Stimulated activated CD8-positive, alpha-beta memory T cell treated with anti-CD3 and anti-CD28 coated beads, Interleukin-7, amount 100 ng/mL, for 1 hour (primary cell): ENCODE results near the gene MYB.
A peak's percentile ranks its signal among the peaks of the same experiment; 100 is the strongest.
"Not testable (repeated sequence)": the region's sequence is repeated elsewhere in the genome, so short reads cannot be mapped to it uniquely, and the experiment has no call there.

ENCODE experiments used
- DNase-seq, 2 donors: peaks; one replicate each; pipeline ENCODE4 v3.0.0-alpha.2; 2020; ENCODE audit warnings: low read depth in 2 of 2

MYB gene

GRCh38 chr6:135180542-135181332 lies at the start of gene MYB:
TSS of gene MYB (plus strand) at chr6:135181308. CDS start at chr6:135181514, 206 bp downstream.
- peak in 1 of 2 donors; percentile 49 for DNase-seq

DNA sequence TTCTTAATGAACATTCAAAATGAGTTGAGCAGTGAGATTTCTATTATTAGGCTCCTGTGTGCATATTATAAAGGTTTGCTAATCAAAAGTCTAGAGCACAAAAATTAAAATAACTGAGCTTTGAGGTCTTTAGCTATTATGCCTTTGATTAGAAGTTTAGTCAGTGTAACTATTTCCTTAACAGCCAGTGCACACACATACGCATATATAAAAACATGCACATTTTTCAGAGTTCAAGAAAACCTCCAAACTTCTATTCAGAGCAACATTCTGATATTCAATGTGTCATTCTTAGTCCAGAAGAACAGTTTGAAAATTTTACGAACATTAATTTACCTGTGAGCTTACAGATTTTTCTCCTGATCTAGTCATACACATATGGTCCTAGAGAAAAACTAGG lies 48.3 kb upstream of the MYB start:
- no peak for DNase-seq

GRCh38 chr6:135135835-135136234 lies 45.3 kb upstream of the MYB start:
- DNase-seq, result no peak

- DNase-seq, result no peak
Observed at GRCh38 chr6:135137826-135138225, 43.3 kb upstream of the MYB start.

DNA sequence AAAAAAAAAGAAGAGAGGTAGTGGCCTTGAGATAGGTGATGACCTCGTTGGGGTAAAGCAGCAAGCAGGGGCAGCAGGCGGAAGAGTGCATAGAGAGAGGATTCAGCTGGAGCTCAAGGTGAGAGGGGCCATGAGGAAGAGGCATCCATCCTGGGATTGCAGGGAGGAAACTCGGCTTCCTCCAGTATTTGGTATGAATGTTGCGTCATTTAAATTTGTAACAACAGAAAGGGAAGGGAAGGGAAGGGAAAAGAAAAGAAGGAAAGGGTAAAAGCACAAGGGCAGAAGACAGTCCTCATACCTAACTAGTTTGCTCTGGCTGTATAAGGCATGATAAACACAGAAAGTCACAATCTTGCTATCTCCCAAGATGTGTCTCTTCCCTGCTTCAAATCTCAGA lies 39.9 kb upstream of the MYB start:
- no peak for DNase-seq

GRCh38 chr6:135141728-135142127 lies 39.4 kb upstream of the MYB start:
- DNase-seq, result no peak

DNA sequence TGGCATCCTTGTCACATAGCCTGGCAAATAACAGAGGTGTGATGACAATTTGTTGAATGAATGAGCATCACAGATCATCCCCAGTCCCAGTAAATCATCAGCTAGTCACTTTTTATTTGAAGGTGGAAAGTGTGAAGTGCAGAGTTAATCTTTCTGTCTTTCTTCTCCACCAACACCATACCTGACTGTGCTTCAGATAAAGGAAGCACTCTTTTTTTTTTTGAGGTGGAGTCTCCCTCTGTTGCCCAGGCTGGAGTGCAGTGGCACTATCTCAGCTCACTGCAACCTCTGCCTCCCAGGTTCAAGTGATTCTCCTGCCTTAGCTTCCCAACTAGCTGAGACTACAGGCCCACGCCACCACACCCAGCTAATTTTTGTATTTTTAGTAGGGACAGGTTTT lies 38.9 kb upstream of the MYB start:
- DNase-seq, result not testable (repeated sequence)

- DNase-seq, result no peak
Observed at GRCh38 chr6:135144673-135145062, 36.4 kb upstream of the MYB start.

DNA sequence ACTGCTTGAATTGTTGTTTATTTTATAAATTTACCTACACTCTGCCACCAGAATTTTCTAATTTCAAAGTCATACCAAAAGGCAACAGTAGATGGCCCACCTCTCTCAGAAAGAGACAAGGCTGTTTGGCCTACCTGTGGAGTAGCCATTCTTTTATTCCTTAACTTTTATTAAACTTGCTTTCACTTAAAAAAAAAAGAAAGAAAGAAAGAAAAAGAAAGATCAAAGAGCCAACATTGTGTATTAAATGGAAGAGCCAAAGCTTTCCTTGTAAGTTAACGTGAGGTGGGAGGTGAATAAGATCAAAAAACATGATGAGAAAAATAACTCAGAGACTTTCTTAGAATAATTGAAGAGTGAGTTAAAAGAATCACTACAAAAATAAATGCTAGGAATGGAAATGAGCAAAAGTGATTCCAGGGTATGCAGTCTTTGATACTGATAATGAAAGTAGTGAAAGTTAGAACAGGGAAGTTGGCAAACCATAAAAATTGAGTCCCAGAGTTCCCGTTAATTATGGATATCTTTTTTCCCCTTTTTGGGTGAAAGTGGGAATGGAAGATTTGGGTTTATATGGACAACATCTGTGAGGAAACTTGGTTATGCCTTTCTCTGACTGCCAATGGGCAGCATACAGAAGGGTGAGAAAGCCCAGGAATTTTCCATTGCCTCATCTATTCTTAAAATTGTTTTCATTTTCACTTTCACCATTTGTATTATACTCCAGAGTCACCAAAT lies 35.9 kb upstream of the MYB start:
- no peak for DNase-seq

GRCh38 chr6:135146162-135146934 lies 34.8 kb upstream of the MYB start:
- DNase-seq, result no peak

GRCh38 chr6:135147637-135148592 lies 33.2 kb upstream of the MYB start:
- DNase-seq, result no peak

DNA sequence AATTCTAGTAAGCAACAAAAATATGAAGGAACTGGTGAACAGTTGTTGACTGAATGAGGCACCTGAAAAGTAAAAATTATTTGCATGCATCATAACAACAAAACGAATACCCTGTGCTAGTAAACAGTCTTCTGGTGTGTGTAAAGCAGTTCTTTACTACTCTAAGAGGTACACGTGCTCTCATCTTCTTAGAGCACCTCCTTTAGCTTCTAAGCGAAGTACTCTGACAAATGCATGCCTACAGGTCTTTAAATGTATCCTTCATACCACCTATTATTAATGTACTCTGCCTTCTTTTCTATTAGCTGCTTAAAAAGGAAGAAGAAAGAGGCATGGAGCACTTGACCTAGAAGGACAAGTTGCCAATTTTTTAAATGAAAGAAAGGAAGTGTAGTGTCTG lies 32.2 kb upstream of the MYB start:
- no peak for DNase-seq

- no peak for DNase-seq
Observed at GRCh38 chr6:135149376-135149775, 31.7 kb upstream of the MYB start.

DNA sequence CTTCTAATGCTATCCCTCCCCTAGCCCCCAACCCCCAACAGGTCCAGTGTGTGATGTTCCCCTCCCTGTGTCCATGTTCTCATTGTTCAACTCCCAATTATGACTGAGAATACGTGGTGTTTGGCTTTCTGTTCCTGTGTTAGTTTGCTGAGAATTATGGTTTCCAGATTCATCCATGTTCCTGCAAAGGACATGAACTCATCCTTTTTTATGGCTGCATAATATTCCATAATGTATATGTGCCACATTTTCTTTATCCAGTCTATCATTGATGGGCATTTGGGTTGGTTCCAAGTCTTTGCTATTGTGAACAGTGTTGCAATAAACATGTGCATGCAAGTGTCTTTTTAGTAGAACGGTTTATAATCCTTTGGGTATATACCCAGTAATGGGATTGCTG lies 30.6 kb upstream of the MYB start:
- not testable (repeated sequence) for DNase-seq

- not testable (repeated sequence) for DNase-seq
Observed at GRCh38 chr6:135154125-135154524, 27.0 kb upstream of the MYB start.

DNA sequence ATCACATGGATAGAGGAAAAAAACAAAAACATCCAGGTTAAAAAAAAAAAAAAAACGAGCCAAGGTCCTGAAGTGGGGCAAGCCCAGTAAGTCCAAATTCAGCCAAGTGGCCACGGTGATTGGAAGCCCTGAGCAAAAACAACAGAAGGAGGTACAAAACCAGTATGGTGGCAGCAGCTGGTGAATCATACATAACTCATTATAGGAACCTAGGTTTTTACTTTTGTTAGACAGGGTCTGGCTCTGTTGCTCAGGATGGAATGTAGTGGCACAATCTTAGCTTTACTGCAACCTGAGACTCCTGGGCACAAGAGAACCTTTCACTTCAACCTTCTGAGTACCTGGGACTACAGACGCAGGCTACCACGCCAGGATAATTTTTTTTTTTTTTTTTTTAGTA lies 22.7 kb upstream of the MYB start:
- DNase-seq, result no peak

DNA sequence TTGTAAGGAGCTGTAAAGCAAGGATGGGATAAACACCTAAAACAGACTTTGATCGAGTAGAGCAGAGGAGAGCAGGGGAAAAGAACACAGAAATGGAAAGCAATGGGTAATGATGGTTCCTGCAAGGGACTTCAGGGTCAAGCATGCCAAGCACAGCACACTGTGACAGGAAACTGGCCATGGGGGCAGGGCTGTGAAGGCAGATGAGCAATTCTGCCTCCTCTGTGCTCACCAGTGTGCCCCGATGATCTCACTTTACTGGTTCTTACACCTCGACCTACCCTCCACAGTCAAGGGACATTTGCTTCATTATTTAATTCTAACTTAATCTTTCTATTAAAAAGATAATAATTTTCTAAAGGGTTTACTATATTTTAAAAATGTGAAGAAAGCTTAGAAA lies 21.6 kb upstream of the MYB start:
- no peak for DNase-seq

DNA sequence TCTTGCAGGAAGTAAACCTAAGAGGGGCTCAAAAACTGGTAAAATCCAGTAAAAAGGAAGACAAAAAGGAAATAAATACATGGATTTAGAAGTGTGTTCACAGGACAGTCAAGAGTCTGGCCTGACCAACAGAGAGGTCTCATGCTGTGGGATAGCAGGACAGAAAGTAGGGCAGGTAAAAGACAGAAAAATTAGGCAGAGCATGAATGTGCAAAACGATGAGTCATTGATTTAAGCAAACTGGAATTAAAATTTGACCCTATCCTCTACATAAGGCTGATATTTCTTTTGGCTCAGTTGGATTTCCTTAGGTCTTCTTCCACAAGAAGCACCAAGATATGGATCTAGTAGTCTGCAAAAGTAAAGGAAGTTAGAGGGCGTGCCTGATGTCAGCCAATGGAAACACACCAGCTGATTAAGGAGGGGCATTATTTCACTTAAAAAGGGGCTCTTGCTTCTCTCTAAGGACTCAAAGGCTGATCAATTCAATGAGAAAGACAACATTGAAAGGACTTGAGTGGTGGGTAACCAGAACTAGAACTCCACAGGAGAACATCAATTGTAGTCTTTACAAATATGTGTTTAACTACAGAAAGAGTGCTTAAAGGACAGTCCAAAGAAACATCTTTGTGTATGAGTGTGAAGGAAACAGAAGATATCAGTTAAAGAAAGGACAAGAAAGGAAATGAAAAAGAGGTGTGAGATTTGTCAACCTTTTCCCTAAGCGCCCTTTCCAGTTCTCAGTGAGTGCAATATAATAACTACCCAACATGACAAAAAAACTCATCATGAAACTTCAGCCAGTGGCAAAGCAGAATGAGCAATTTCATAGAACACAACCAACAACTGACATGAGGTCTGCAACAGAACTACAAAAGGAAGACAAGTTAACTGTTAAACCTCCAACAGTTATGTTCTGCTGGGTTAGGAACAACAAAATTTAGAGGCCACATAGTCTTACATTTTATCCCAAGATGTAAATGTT lies 19.4 kb upstream of the MYB start:
- no peak for DNase-seq

DNA sequence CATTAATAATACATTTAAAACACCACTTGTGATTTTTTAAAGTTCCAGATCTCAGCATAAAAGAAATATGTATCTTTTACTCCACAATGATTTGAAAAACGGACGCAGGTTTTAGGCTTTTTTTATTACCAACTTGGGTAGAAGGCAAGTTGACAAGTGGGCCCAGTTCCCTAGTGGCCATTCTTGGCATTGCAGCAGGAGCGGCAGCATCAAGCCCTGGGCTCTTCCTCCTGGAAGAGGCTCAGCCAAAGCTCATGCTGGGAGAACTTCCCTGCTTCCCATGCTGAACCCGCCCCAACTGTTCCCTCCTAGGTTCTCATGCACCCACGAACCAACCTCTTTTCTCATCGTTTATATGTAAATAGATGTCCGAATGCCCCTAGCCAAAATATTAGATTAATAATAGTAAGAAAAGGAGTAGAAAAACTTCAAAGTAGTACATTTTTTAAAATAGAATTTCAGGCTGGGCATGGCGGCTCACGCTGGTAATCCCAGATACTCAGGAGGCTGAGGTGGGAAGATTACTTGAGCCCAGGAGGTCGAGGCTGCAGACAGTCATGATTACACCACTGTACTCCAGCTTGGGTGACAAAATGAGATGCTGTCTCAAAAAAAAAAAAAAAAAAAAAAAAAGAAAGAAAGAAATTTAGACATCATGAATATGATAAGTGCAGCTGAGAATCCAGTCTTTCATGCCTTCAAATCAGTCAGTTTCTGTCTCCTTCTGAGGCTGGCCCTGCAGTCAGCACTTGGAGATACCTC lies 18.2 kb upstream of the MYB start:
- no peak for DNase-seq

DNA sequence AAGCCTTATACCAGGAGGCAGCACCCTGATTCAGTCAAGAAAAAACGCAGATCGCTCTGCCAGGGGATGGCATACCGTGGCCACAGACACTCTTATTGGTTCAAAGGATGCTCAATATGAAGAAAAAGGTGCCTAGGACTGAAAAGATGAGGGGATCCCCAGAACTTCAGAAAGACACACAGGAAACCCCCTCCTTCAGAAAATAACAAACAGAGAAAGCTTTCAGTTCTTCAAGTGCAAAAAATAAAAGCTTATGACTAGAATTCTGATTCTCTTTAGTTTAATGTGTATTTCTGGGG lies 17.7 kb upstream of the MYB start:
- DNase-seq, result no peak
